DMS153 treated with DMSO at 0.1 percent for 48 hours (cell line): Measurements from ENCODE around the gene OR11H1.
"Not testable (repeated sequence)": the region's sequence is repeated elsewhere in the genome, so short reads cannot be mapped to it uniquely, and the experiment has no call there.

Experiments used
- DNase-seq: peaks from one replicate; lab custom pipeline; 2025; ENCODE audit not compliant: unreplicated experiment; lab: John Stamatoyannopoulos, UW

Gene OR11H1, protein sequence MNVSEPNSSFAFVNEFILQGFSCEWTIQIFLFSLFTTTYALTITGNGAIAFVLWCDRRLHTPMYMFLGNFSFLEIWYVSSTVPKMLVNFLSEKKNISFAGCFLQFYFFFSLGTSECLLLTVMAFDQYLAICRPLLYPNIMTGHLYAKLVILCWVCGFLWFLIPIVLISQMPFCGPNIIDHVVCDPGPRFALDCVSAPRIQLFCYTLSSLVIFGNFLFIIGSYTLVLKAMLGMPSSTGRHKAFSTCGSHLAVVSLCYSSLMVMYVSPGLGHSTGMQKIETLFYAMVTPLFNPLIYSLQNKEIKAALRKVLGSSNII

DNA sequence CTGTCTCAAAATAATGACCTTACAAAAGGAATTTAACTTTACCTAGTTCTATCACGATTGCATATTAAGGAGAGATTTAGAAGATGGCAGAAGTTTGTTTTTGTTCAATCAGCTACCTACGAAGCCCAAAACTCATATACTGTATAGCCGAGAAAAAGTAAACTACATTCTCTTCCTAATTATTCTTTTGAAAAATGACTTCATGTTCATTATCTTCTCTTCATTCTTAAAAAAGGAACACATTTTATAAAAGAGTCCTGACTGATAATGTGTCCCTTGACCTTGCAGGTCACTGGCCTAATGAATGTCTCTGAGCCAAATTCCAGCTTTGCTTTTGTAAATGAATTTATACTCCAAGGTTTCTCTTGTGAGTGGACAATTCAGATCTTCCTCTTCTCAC is at the start of gene OR11H1:
TSS of gene OR11H1 (plus strand) at position 301 of the 400 bp plus-strand sequence. CDS start at position 301, 0 bp downstream.
- DNase-seq, result not testable (repeated sequence)

DNA sequence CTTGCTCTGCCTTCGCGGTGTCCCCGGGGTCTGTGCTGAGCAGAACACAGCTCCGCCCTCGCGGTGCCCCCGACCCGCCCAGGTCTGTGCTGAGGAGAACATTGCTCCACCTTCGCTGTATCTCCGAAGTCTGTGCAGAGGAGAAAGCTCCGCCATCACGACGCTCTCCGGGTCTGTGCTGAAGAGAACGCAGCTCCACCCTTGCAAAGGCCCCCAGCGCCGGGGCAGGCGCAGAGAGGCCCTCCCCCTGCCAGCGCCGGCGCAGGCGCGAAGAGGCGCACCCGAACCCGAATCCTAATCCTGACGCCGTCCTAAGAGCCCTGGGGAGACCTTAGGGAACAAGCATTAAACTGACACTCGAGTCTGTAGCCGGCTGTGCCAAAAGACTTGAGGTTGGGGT is 18.0 kb upstream of the OR11H1 start:
- not testable (repeated sequence) for DNase-seq

DNA sequence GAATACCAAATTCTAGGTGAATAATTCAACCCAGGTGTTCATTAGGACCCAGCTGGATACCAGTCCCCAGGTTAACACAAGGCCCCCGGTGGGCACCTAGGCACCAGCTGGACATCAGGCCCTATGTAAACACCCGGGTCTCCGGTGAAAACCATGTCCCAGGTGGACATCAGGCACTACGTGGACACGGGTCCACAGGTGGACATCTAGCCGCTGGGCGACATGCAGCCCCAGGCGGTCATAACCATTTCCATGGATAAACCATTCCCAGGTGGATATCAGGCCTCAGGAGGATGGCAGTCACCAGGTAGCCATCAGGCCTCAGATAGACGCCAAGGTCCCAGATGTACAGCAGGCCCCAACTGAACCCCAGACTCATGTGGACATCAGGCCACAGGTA is 12.1 kb upstream of the OR11H1 start:
- DNase-seq, result not testable (repeated sequence)

DNA sequence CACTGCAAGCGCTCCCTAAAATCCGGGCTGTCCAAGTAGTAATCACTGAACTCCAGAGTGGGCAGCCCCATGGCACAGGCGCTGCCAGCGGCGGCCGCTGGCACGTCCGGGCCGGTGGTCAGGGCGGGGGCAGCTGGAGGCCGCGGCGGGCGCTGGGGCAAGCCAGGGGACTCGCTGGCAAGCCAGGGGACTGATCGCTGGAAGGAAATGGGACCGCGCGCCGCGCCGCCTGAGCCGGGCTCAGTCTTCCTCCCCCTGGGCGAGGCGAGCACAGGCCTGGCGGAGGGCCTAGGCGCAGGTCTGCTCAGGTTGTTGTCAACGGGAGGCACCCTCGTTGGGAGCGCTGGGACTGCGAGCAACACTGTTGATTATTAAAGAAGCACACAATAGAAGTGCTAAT is 25.8 kb downstream of the OR11H1 start:
- not testable (repeated sequence) for DNase-seq

DNA sequence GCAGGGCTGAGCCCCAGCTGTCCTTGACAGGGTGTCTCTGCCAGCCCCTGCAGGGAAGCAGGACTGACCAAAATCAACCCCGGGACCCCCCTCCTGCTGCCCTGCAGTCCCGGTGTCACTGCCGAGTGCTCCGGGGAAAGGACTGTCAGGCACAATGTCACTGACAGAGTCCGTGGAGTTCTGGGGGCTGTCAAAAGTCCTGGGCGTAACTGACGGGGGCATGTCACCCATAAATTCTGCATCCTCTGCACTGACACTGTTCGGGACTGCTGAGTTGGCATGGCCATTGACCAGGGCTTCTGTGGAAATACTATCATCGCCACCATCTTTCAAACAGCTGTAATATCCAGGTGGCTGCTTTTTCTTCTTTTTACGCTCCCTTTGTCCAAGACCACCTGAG is 35.5 kb downstream of the OR11H1 start:
- DNase-seq, result not testable (repeated sequence)

DNA sequence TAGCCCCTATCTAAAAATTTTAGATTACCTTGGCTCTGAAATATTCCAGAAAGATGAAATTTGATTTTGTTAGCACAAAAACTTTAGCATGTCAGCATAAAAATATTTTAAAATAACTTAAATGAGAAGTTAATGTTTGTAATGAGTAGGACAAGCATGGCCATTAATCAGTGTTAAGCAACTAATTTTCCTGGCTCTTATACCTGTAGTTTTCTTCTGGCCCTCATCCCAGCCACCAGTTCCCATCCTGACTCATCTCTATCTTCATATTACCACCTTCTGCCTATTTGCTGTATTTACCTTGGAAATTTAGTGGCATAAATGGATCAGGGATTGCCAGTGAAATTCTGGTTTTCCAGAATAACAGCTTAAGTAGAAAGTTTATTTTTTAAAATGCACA is 37.1 kb downstream of the OR11H1 start:
- not testable (repeated sequence) for DNase-seq
